NCI-H82 (cell line): ENCODE data around the gene TREML4.
"Not testable (repeated sequence)": the region's sequence is repeated elsewhere in the genome, so short reads cannot be mapped to it uniquely, and the experiment has no call there.

Source experiments
- DNase-seq: peaks from one replicate; lab custom pipeline; 2025; lab: John Stamatoyannopoulos, UW

Gene TREML4

DNA sequence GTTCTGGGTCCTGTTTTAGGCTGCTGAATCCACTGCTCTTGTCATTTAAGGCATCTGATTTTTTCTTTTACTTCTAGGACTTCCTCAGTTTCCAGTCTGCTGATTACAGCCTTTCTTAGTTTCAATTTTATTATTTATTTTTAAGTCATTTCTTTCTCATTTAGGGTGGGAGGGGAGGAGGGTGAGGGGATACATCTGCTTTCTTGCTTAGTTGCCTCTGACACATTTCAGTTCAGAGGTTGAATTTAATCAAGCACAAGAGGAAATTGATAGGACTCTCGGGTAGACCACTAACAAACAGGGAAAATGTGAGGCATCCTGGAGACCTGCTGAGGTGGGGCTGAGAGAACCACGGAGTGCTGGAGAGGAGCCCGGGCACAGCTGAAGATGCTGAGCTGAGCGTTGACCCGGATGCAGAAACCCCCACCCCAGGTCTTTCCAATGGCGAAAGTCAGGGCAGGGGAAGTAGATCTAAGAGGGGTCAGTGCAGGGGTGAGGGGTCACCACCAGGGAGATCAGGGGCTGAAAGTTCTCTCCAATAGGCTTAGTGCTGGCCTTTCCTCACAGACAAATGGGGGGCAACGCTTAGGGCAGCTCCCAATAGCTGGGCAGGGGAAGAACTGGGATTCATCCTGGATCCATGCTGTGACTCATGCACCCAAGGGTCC, 19.6 kb upstream of the TREML4 start:
- DNase-seq, result no peak

DNA sequence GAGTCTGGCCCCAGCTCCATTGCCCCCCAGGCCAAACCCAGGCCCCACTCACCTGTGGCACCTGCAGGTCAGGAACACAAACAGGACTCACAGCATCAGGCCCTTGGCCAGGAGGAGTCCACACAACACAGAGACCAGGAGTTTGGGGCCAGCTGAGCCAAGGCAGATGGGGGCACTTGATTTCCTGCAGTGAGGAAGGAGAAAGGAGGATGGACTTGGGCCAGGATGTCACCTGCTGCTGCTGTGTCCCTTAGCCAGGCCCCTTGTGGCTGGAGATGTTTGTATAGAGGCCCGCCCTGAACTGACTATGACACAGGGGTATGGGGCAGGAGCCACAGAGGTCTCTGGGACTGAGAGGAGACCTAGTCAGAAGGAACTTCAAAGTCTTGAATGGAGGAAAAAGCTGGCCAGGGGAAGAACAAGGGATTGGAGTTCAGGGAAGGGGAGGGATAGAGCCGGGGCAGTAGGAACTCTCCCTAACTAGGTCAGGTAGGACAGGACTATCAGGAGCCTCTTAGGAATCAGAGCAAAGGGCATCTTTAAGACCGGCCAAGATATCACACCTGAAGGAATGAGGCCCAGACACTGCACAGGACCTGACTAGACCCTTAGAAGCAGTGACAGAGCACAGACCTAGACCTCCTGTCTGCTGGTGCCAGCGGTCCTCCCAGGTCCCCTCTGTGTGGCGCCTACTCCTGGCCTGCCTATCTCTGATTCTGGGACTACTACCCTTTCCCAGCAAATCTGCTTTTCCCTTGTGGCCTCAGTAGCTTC, 18.4 kb upstream of the TREML4 start:
- DNase-seq, result no peak

DNA sequence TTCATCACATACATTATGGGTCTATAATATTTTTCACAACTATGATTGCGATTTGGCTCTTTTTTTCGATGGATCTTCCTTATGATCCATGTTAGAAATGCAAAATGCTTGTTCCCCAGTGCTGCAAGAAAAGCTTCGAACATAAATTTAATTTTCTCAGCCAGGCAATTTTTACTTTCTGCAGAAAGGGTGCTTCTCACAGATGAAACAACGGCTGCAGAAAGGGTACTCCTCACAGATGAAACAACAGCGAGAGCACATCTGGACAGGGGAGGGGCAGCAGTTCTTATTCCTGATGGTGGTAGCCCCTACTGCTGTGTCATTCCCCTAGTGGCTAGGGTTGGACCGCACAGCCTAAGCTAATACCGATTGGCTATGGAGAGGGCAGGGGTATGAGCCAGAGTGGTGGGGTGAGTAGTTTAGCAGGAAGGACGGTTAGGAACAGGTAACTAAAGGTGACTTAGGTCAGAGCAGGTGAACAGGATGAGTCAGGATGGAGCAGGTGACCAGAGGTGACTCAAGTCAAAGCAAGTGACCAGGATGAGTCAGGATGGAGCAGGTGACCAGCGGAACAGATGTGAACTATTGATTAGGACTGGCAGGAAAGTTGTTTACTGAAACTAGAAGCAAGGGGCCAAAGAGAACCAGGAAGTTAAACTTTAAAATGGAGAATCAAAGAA, 13.4 kb upstream of the TREML4 start:
- DNase-seq, result no peak

DNA sequence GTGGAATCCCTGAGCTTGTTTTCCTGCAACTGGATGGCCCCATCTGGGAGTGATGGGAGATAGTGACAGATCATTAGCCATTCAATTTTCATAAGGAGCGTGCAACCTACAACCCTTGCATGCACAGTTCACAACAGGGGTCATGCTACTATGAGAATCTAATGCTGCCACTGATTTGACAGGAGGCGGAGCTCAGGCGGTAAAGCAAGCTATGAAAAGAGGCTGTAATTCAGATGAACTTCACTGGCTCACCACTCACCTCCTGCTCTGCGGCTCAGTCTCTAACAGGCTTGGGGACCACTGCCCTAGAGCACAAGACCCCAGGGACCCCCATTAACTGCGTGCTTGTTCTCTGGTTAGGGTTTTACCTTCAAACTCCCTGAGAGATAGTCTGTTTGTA, 12.4 kb upstream of the TREML4 start:
- no peak for DNase-seq

DNA sequence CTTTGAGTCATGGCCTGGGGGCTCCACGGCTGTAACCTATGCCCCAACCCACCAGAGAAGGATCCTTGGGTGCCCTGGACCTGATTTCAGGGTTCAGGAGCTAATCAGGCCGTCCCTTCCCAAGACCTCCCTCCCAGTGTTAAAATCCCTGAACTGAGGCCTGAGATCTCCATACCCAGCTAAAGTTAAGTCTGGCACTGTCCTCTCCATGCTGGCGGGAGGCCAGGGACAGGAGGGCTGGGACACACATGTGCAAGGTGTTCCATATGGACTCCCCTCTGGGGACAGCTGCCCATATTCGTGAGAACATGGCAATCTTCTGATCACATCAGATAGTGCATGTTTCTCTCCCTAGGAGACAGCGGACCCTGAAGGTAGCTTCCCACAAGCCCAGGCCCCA, 11.5 kb upstream of the TREML4 start:
- DNase-seq, result no peak

DNA sequence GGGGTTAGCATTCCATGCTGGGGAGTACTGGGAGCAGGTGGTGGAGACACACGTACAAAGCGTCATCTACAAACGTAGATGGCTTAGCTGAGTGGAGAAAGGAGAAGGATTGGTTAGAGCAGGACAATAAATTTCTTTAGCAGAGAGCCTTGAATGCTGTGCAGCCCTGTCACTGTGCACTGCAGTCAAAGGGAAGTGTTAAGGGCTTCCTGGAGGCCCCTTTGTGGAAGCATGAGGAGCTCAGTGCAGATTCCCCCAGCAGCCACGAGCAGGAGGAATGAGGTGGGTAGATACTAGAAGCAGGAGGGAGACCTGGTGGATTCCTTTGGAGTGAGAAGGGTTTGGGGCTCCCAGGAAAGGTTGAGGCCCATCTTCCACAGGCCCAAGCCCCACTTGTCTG, 6.1 kb upstream of the TREML4 start:
- DNase-seq, result no peak

DNA sequence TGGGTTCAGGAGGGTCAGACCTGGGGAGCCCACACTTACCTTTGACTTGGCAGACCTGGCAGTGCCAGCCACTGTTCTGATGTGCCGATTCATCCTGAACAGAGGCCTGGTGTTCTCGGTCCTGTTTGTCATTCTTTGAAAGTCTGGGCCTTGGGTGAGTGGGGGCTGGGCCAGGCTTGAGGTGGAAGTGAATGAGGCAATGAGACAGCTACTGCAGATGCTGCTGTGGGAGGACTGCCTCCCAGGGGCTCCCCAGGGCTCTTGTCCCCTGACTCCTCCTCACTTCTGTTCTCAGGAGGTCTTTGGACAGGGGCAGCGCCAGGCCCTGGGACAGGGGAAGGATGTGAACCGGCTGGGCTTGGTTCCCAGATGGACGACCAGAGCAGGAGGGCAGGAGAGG, 5.6 kb upstream of the TREML4 start:
- no peak for DNase-seq

DNA sequence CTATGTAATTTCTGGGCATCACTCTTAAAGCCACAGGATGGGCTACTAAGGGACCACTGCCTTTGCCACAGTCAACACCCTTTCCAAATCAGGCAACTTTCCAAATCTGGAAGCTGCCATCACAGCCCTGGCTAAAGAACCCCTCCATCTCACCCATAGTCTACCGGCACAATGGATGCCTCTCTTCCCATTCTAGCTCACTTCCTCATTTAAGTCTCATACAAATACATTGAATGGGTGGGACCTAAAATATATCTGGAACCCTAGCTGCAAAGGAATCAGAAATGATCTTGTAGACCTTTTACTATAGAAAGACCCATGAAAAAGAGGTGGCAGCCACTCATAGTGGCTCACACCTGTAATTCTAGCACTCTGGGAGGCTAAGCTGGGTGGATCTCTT, 3.3 kb upstream of the TREML4 start:
- DNase-seq, result no peak

DNA sequence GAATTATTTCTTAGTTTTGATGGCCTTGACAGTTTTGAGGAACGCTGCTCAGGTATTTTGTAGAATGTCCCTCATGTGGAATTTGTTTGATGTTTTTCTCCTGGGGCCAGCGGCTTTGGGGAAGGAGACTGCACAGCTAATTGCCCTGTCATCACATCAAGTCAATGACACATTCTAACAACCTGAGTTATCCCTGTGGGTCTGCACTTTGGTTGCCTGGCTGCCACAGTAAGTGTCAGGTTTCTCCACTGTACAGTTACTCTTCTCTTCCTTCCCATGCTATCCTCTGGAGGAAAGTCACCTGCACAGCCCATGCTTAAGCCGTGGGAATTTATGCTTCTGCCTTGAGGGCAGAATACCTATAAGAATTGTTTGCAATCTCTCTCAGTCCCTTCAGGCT, 1.4 kb upstream of the TREML4 start:
- DNase-seq, result no peak

DNA sequence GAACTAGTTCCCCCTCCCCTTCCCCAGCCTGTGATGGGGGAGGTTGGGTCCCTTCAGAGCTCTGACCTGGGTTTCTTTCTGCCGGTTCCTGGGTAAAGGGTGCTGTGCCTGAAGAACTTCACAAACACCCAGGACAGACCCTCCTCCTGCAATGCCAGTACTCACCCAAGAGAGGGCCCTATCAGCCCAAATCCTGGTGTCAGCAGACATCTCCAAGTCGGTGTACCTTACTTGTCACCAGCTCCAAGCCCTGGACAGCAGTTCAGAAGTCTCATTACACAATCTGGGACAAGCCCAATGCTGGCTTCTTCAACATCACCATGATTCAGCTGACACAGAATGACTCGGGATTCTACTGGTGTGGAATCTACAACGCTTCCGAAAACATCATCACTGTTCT, 467 bp downstream of the TREML4 start:
- no peak for DNase-seq

DNA sequence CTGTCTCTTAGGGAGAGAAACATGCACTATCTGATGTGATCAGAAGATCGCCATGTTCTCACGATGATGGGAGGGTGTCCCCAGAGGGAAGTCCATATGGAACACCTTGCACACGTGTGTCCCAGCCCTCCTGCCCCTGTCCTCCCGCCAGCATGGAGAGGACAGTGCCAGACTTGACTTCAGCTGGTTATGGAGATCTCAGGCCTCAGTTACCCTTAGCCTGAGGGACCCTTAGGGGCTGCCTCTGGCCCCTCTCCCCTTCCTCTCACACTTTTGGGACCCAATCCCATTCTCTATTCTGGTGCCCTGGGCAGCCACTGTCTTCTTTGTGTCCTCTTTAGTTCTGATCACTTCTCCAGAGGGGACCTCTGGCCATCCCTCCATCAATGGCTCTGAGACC, 1.6 kb downstream of the TREML4 start:
- no peak for DNase-seq

DNA sequence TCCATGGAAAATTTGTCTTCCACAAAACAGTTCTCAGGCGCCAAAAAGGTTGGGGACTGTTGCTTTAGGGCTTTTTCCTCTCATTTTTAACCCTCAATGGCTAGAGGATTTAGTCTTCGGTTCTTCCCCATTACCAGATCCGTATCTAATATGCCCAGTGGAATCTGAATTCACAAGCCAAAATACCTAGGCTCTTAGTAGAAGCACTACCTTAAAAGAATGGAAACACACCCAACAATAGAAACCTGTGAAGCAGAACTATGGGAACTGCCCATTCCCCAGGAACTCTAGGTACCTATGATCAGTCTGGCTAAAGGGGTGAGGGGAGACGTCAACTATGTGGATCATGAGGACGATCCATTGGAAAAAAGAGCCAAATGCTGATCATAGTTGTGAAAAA, 3.1 kb downstream of the TREML4 start:
- no peak for DNase-seq

DNA sequence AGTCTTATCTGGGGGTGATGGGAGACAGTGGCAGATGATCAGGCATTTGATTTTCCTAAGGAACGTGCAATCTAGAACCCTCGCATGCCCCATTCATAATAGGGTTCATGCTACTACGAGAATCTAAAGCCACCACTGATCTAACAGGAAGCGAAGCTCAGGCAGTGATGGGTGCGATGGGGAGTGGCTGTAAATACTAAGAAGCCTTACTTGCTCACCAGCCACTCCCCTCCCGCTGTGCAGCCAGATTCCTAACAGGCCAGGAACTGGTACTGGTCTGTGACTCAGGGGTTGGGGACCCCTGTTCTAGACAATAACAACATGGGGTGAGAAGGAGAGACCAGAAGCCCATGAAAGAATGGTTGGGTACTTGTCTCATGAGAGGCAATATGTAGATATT, 4.5 kb downstream of the TREML4 start:
- DNase-seq, result no peak

DNA sequence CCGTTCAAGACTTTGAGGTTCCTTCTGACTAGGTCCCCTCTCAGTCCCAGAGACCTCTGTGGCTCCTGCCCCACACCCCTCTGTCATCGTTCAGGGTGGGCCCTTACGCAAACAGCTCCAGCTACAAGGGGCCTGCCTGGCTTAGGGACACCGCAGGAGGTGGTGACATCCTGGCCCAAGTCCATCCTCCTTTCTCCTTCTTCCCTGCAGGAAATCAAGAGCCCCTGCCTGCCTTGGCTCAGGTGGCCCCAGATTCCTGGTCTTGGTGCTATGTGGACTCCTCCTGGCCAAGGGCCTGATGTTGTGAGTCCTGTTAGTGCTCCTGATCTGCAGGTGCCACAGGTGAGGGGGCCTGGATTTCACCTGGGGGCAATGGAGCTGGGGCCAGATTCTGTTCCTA, 8.1 kb downstream of the TREML4 start:
- no peak for DNase-seq

DNA sequence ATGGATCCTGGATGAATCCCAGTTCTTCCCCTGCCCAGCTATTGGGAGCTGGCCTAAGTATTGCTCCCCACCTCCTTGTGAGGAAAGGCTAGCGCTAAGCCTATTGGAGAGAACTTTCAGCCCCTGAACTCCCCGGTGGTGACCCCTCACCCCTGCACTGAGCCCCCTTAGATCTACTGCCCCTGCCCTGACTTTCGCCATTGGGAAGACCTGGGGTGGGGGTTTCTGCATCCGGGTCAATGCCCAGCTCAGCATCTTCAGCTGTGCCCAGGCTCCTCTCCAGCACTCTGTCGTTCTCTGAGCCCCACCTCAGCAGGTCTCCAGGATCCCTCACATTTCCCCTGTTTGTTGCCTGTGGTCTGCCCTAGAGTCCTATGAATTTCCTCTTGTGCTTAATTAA, 9.0 kb downstream of the TREML4 start:
- DNase-seq, result no peak

DNA sequence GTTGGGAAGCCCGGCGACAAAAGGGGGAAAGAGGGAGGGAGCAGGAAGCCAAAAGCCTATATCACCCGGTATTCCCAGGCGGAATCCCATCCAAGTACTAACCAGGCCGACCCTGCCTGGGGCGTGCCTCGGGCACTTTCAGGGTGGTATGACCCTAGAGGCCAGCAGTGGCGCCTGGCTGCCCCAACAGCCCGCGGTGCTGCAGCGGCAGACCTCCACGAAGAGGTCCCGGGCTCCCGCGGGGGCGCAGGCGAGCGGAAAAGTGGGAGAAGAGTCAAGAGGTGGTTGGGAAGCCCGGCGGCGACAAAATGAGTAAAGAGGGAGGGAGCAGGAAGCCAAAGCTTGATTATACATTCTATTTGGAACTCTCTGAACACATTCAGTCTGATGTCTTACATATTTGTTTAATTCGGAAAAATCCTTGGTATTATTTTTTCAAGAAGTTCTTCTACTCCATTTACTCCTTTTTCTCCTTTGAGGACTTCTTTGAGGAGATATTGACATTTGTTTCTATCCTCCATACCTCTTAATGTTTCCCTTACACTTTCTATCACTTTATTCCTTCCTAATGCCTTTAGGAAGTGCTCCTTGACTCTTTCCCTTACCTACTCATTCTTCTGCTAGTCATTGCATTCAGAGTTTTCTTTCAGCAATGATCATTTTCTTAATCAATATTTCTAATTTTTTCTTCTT, 11.5 kb downstream of the TREML4 start:
- no peak for DNase-seq

DNA sequence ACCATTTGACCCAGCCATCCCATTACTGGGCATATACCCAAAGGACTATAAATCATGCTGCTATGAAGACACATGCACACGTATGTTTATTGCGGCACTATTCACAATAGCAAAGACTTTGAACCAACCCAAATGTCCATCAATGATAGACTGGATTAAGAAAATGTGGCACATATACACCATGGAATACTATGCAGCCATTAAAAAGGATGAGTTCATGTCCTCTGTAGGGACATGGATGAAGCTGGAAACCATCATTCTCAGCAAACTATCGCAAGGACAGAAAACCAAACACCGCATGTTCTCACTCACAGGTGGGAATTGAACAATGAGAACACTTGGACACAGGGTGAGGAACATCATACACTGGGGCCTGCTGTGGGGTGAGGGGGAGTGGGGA, 18.4 kb downstream of the TREML4 start:
- not testable (repeated sequence) for DNase-seq

DNA sequence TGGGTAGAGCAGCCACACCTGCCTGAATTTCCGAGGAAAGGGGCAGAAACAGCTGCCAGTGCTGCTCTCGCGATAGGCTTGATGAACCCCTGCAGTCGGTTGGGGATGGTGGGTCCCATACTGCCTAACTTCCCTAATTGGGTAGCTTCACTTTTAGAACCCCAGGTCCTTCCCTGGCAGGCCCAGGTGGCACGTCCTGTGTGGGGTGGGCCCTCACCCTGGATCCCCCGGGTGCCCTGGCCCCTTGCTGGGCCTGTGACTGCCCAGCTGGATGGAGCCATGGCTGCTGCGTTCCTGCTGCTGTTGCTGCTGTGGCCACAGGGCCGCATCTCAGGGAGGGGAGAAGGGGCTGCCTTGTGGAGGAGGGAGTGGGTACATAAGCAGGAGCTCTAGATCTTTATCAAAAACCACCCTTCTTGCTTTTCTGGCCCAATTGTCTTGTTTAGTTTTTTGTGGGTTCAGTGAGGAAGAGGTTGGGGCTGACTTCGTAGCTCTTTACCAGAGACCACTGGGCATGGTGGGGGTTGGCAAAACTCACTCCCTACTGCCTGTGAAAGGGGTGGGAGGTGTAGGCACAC, 19.2 kb downstream of the TREML4 start:
- DNase-seq, result no peak

DNA sequence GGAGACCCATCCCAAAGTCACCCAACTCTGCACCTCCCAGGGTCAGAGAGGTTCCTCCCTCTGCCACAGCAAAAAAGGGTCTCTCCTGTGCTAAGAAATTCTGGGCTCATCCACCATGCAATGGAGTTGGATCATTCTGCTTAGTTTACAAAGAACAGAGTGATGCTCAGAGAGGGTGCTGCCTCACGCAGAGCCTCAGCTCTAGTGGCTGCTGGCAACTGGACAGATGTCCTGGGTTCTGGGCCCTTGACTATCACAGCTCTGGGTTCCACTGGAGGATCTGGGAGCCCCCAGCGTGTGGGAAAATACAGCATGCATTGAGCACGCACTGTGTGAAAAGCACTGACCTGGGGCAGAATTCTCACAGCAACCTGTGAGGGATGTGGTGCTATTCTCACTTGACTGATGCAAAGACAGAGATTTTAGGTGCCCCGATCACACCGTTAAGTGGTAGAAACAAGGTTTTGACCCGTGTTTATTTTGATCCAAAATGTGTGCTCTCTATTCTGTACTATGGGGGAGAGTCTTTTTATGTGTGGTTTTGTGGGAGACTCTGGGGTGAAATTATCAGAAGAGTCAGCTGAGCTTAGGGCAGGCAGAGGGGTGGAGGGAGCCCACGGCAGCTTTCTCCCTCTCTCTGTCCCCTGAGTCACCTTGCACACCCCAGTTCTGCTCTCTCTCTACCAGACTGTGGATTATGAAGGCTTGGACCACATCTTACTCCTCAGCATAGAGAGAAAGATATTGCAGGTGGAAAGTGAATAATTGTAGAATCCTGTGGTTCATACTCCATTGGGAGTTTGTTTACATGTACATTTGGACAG, 19.9 kb downstream of the TREML4 start:
- DNase-seq, result no peak

DNA sequence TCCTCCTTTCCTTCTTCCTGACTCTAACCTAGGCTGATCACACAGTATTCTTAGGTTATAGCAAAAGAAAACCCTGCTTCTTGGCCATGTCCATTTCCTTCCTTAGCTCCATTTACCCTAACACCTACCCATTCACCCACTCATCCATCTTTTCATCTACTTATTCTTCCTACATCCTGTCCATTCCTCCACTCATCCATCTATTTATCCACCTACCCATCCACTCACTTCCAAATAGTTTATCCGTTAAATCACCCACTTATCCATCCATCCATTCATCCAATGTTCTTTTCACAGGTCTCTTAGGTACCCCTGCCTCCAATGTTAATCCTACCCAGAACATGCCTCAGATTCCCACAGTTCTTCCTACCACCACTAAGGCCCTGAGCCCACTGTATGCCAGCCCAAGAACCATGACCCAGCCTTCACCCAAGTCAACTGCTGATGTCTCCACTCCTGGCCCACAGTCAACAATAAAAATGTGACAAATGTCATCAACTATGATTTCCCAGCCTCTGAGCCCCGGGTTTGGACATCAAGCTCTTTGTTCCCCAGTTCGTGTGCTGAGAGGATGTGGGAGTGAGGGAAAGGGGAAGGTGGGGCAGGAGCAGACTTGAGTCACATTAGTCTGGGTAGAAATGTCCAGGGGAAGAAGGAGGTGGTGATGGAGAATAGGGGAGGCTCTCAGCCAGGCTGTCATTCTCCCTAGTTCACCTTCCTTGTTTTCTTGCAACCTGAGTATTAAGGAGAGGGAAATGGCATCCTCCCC, 24.4 kb downstream of the TREML4 start:
- DNase-seq, result no peak

DNA sequence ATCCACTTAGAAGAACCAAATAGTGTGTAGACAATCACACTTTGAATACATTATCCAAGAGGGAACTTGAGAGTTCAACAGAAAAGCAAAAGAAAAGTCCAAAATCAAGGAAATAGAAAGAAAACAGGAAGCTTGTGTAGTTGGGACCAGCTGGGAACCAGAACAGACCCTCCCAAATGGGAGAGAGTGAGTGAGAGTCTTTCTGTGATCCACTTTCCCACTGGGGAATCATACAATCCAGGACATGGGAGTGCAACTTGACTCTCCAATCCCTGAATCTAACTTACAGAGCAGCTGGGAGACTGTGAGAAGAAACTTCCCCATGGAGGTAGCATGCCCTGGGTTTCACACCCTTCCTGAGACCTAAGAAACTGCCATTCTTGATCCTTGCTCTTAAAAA, 27.0 kb downstream of the TREML4 start:
- no peak for DNase-seq
